Stimulated activated CD4-positive, alpha-beta T cell treated with anti-CD3 and anti-CD28 coated beads, Interleukin-2, amount 100 ng/mL, for 24 hours (primary cell): Measurements from ENCODE around the gene QSOX2.

Source experiments
- DNase-seq, 2 donors: peaks; one replicate each; pipeline ENCODE4 v3.0.0-alpha.2; 2020

Gene QSOX2

DNA sequence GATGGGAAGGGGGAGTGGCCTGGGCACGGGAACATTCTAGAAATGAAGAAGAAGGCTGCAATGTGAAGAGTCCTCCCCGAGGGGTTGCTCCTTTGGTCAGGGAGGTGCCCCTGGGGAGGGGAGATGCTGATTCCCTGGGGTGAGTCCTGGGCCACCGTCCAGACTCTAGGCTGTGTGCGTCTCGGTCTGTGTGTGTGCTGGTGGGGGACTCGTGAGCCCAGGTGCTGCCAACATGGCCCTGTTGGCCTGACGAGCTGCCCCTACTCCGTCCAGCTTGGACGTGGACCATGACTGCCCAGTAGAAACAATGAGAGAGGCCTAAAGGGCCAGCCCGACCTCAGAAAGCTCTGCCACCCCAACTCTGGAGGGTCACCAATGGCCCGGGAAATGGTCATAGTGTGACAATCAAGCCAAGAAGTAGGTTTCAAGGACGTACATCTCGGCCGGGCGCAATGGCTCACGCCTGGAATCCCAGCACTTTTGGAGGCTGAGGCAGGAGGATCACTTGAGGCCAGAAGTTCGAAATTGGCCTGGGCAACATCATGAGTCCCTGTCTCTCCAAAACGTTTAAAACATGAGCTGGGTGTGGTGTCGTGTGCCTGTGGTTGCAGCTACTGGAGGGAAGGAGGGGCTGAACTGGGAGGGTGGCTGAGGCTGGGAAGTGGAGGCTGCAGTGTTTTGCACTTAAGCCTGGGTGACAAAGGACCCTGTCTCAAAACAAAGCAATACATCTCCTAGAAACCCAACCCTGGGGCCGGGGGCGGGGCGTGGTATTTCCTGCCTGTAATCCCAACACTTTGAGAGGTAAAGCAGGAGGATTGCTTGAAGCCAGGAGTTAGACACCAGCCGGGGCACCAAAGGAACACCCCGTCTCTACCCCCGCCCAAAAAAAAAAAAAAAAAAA, 57.7 kb downstream of the QSOX2 start:
- no peak for DNase-seq

DNA sequence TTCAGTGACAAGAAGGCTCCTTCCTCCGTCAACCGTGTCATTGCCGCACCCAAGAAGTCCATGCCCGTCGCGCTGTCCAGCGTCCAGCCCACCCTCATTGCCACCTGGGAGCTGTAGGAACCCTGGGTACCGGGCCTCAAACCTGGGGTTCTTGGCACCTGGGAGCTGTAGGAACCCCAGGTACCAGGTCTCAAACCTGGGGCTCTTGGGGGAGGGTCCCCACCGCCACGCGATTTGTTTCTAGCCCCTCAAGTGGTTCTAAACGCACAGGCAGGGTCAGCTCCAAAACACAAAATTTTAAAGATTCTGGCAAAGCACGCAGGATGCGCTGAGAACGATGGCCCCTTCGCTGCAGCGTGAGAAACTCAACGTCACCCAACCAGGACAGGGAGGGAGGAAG, 58.4 kb downstream of the QSOX2 start:
- no peak for DNase-seq

DNA sequence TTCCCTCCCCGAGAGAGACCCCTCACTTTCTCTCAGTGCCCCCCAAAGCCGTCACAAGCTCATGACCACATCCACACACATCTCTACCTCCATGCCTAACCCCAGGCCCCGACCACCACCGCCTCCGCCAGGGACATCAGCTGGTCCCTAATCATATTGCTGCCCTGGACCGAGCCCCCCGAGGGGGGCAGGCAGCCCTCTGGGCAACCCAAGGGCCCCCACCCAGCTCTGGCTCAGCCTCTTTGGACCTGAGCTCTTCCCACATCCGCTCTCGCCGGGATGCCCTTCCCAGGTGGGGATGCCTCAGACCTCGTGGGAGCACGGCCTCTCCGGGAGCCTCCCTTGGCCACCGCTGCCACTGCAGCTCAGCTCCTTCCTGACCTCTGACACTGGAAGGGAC, 59.2 kb downstream of the QSOX2 start:
- DNase-seq, result no peak

DNA sequence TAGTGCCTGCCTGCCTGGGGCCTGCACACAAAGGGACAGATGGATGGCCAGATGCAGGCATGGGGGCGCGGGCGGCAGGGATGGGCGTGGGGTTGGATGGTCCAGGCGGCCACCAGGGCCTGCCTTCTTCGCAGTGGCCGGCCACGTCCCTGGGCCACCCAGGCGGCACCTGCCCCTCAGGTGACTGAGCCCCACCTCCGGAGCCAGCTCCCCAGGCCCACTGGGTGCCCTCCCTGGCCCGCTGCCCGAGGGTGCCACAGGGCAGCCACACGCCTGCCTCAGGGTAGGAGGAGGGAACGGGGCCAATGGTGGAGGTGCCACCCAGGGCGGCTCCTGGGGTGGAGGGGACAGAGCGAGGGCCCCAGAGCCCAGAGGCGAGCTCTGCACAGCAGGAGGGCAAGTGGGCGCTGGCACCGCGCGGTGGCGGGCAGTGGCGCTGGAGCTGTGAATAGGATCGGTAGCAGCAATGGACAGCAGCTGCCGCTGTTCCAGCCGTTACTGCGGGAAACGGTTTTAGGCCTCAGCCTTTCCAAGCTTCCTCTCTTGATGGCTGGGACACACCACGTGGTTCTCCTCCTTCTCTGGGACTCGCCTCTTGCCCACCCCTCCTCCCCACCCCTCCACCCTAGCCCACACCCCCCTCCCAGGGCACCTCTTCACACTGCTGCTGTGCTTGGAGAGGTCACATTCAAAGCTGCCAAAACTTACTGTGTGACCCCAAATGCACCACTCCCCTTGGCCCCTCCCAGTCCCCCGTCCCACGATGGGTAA, 59.8 kb downstream of the QSOX2 start:
- no peak for DNase-seq

DNA sequence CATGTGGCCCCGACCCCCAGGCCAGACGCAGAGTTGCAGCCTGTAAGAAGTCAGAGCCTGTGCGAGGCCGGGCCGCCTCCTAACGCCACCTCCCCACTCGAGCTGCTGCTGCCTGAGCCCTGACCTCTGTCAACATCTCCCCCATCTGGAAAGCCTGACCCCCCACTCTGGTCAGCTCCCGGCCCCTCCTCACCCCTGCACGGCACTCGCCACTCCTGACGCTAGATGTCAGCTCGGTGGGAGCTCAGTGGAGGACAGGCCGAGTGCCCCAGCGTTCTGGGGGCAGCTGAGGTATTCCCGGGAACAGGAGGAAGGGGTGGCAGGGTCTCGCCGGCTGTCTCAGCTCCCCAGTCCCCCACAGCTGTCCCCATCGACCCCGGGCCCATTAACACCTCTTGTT, 60.5 kb downstream of the QSOX2 start:
- no peak for DNase-seq

DNA sequence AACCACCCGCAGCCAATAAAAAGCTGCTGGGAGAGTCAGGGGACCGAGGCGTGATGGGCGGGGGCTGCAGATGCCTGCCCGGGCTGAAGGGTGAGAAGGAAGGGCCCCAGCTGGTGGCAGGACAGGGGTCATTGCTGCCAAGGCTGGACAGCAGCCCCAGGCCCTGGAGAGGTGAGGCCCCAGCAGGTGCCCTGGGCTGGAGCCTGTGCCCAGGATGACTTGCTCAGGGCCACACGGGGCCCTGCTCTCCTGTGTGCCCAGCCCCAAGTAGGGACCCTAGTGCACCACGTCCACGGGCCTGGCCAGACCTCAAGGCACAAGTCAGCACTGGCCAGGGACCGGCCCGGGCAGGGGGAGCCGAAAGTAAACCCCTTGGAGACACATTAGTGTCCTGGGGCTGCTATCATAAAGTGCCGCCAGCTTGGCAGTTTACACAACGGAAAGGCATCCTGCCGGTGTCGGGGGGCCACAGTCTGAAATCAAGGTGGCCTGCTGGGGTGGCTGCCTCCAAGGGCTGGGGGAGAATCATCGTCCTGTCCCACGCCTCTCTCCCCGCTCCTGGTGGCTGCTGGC, 62.7 kb downstream of the QSOX2 start:
- no peak for DNase-seq

DNA sequence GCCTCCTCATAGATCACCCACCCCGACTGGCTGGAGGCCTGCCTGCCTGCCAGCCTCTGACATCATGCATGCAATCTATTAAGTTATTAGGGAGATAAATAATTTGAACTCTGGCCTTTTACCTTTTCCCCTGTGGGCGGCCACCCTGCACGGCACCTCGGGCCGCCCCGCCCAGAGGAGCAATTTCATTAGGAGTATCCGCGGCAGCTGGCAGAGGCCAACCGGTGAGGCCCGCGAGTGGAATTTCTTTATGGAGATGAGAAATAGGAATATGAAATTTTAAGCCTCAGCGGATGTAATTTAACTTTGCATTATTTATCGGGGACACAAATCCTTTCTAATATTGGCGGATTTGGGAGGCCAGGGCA, 63.2 kb downstream of the QSOX2 start:
- no peak for DNase-seq

DNA sequence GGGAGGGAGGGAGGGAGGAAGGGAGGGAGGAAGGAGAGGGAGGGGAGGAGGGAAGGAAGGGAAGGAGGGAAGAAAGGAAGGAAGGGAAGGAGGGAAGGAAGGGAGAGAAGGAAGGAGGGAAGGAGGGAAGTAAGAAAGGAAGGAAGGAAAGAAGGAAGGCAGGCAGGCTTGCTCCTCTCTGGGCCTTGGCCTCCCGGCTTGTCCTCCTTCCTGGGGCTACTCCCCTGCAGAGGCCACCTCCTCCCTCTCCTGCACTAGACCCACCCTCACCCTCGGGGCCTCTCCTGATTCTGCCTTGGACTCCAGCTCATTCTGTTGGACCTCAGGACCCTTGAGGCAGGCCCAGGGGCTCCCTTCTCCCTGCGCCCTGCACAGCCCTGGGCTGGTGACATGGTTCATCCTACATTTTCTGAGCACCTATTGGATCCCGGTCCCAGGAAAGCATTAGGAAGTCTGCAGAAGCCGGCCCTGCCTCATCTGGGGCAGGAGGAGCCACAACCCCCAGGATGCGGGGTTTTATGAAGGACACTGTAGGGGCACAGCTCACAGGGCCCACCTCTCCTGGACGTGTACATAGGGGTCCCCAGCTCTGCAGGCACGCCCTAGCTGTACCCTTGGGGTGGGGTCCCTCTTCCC, 63.7 kb downstream of the QSOX2 start:
- no peak for DNase-seq

DNA sequence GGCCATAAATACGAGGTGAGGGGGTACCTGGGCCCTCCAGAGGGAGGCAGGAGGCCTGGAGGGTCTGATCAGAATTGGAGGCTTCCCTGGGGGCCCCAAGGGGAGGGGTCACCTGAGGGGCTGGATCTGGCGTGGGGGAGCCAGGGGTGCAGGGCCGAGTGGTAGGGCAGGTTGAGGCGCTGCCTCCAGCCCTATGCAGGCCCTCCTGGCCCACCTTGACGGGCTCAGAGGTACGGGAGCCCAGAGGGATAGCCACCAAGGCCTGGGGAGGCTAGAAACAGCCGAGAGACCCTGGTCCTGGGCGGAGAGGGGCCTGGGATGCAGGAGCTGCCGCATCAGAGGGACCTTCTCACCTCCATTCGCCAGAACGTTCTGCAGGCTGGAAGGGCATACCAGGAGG, 65.0 kb downstream of the QSOX2 start:
- DNase-seq, result no peak

DNA sequence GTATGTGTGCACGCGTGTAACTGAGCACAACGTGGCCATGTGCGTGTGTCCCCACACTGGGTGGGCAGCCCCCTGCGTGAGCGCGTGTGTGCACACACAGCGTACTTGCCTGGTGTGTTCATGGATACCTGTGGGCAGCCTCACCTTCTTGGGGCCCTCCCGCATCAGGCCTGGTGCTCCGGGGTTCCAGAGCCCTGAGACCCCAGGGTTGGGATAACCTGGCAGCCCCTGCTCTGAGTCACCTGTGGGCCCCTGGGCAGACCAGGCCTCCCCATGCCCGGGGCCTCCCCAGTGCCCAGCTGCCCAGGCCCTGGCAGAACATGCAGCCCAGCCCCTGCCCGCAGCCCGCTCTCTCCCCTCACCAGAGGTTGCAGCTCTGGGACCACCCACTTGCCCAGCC, 65.9 kb downstream of the QSOX2 start:
- no peak for DNase-seq

DNA sequence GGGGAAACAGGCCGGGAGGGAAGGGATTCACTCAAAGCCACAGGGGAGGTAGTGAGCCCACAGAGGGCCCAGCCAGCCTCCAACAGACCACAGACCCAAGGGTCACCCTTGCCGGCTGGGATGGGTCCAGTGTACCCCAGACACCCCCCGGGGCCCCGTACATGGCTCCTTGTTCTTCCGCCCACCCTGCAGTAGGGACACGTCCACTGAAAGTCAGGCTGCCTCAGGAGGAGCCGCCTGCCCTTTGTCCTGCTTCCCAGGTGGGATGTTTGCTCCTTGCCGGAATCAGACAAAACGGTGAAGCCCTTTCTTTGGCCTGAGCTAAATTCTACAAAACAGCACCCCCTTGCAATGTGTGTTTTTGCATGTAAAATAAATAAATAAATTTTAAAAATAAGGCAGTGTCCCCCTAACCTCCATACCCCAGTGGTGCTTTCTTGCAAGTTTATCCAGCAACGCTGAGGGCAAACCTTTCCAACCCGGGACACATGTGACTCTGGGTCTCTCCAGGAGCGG, 66.5 kb downstream of the QSOX2 start:
- no peak for DNase-seq

DNA sequence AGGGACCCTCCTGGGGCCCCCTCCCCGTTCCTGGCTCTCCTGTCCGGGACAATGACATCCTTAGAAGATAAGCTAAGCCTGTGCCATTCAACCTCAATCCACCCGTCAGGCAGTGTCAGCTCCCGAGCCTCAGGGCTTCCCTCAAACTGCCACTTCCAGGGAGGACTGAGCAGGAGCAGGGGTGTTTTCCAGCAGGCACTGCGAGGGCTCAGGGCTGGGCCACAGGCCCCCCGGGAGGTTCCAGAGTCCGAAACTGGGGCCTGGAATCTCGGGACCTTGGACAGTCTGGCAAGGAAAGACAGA, 66.9 kb downstream of the QSOX2 start:
- DNase-seq, result no peak

DNA sequence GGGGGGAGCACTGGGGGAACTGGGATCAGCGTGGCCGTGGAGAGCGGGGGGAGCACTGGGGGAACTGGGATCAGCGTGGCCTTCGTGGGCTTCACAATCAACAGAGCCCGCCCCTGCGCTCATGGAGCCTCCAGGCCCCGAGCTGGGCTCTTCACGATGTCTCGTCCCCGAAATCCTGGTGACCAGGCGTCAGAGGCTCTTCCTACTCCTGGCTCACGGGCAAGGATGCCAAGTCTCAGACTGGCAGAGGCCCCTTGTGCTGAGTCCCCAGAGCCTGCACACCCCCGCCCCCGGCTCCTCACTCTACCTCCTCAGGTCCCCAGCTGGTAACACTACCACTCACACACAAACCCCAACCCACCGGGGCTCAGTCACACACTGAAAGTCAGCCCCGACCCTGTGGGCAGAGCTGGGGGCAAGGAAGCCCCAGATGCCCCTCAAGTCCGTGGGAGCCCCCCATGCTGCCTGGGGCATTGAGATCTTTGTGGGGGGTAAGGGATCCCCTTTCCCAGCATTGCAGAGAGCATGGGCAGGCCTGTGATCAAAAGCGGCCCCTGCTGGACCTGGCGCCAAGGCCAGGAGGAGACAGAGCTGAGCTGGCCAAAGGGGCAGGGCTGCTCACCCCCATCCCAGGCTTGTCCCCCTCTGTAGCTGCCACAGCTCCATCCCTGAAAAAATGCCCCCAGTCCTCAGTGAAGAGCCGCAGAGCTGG, 67.4 kb downstream of the QSOX2 start:
- no peak for DNase-seq

DNA sequence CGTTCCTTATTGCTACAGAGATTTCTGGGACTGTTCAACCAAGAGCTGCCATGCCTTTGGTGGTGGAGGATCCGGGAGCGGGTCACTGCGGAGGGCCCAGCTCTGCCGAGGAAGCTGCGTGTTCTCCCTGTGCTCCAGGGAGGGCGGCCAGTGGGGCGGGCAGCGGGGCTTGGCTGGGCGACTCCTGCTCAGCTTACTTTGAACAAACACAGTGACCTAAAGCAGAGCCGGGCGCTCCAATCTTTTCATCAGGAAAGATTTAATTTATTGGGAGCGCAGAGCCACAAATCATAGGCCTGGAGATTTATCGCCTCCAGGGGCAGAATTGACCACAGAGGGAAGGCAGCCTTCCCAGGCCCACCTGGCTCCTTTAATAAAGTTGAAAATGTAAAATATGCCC, 68.4 kb downstream of the QSOX2 start:
- DNase-seq, result no peak

DNA sequence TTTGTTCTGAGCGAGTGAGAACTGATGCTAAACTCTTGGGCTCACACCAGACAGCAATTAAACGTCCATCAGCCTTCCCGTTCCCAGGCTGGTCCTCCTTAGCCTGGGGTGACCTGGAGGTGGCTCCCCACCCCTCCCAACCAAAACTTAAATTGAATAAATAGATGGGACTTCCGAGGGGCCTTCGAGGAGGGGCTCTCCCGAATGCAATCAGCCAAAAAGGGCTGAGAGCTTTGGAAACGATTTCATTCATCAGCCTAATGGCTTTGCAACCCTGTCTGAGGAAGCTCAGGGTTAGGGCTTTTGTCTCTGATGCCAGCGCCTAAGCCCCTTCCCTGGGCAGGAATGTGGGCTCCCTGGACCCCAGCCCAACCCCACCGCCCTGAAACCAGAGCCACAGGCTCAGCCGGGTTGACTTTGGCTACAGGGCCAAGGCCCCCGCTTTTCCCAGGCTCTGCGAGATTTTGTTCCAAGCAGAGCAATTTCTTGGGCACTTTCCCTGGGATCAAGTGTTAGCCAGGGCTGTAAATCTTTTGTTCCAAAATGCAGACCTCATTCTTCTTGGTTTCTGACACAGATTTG, 69.9 kb downstream of the QSOX2 start:
- no peak for DNase-seq

DNA sequence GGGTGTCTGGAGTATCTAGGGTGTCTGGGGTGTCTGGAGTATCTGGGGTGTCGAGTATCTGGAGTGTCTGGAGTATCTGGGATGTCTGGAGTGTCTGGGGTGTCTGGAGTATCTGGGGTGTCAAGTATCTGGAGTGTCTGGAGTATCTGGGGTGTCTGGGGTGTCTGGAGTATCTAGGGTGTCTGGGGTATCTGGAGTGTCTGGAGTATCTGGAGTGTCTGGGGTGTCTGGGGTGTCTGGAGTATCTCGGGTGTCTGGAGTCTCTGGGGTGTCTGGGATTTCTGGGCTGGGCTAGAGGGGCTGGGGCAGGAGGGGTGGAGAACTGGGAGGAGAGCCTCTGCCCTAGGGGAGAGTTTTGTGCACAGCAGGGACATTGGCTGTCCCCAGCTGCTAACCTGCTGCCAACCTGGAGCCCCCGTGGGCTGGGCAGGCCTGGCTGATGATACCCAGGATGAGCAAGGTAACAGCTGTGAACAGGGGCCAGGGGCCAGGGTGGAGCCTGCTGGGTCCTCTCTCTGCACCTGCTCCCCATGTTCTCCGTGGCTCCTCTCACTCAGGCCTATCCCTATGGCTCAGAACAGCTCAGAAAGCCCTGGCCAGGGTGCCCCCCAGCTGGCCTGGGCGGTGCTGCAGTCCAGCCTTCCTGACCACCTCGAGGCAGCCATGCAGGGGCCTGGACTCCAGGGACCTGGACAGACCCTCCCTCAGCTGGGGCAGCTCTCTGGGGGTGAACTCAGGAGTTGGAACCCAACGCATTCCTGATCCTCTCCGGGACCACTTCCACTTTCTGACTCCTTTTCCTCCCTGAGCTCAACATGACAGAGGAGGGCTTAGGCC, 70.6 kb downstream of the QSOX2 start:
- no peak for DNase-seq

DNA sequence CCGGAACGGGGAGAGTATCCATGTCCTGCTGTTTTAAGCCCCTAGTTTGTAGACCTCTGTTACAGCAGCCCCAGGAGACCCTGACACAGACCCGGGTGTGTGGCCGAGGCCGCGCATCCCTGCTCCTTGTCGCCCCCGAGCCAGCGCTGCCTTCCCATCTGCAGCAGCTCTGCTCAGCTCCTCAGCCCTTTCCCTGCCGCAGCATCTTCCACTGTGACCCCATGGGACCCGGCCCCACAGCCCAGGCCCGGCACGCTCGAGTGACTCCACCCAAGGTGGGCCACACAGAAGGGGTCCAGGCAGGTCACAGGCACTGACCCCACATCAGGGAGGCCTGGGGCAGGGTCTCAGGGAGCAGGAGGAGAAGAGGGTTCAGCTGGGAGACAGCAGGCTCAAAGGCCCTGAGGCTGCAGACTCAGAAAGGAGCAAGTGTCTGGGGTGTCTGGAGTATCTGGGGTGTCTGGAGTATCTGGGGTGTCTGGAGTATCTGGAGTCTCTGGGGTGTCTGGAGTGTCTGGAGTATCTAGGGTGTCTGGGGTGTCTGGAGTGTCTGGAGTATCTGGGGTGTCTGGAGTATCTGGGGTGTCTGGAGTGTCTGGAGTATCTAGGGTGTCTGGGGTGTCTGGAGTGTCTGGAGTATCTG, 71.8 kb downstream of the QSOX2 start:
- DNase-seq, result no peak

DNA sequence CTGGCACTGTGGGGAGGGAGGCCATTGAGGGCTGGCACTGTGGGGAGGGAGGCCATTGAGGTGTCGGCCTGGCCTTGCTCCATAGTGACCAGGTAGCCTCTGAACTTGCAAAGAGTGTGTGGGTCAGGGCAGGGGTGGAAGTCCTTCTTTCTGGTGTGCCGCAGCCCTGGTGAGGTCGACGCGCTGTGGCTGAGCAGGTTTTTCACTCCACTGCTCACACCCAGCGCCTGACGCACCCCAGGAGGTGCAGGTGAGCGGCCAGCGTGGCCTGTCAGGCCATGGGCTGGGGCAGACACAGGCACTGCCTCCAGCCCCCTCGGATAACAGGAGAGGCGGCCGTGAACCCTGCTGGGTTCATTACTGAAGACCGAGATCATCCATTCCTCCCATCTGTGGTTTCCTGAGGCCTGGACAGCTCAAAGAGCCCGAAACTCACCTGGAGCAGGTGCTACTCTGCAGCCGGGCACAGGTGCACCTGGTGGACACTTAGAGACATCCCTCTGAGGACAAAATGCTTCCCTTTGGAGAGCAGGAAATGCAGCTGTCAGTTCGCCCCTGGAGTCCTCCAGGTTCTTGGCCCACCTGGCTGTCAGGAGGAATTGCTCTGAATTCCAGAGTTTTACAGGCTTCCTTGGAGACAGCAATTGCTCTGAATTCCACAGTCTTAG, 73.1 kb downstream of the QSOX2 start:
- DNase-seq, result no peak

DNA sequence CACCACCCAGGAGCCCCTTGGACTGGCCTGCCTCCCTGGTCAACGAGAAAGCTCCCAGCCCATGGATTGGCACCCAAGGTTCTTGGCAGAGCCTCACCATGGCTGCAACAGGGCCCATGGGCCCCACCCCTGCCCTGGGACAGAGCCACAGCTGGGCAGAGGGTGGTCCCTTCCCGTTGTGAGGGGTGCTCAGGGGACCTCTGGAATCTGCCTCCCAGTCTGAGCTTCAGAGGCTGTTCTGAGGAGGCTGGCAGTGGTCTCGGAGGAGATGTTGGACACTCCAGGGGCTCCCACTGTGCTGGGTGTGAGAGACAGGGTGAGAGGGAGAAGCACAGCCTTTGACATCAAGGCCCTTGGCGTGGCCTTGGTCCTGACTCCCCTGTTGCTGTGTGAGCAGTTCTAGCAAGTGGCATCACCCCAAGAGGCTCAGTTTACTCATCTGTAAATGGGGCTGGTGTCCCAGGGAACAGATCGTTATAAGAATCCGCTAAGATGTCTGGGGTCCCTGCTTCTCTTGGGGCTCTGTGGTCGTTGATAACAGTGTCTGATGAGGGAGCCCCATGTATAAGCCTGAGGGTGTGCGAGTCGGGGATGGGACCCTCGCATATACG, 73.7 kb downstream of the QSOX2 start:
- DNase-seq, result no peak
